GM18517 (cell line): ENCODE data around the gene TSPOAP1.

Experiments used
- ATAC-seq: cut with Tn5 transposase; IDR thresholded peaks from one replicate; pipeline ENCODE4 v1.9.1; 2021; ENCODE audit warnings: mild to moderate bottlenecking, moderate library complexity; ENCODE audit not compliant: unreplicated experiment

TSPOAP1 gene

DNA sequence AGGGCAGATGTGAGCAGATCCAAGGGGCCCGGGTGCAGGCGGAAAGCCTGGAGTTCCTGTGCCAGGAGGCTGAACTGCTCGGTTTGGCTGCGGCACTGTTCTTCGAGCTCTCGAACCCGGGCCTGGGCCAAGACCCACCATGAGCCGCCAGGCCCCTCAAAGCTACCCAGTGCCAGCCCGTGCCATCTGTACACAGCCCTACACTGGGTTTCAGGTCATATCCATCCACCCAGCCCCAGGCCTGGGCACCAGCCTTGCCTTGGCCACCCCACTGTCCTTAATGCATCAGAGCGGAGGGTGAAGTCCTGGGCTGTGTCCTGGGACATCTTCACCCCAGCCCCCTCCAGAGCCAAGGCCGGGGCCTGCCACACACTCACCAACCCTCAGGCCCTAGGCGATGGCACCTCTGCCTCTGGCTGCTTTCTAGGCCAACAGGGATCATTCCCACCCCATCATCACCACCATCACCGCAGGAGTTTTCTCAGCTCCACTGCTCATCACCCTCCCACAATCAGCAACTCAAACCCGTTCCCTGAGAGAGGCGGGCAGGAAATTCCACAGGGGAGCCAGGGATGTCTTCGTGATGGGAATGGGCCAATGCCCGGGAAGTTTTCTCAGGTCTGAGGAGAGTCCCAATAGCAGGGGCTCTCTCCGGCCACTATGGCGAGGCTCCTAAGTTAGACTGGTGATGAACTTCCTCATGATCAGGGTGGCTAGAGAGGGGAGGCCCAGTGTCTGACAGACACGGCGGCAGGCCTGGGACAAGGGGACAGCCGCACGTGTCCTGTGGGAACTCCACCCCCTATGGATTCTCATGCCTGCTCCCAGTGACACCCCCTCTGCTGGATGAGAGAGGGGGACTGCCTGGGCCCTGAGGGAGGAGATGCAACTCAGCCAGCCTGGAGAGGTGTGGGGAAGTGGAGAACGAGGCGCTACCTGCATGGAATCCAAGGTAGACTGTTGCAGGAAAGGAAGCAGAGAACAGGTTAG, 9.1 kb downstream of the TSPOAP1 start:
- ATAC-seq, result no peak

GRCh38 chr17:58318627-58319172, 9.9 kb downstream of the TSPOAP1 start:
- no peak for ATAC-seq

DNA sequence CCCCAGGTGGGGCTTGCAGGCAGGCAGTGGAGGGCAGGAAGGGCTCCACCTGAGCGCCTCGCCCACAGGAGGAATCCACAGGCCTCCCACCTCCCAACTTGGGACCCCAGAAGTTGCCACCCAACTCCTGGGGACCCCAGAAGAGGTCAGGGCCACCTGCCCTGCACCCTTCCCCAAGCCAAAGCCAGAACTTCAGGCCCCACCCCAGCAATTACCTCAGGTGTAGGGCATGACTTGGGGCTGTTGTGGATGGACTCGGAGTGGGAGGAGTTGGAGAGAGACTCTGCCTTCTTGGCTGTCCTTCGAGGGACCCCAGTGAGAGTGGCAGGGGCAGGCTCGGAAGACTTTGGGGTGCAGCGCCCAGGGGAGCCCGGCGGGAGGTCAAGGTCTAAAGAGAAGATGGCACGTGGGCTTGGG, 10.5 kb downstream of the TSPOAP1 start:
- no peak for ATAC-seq

DNA sequence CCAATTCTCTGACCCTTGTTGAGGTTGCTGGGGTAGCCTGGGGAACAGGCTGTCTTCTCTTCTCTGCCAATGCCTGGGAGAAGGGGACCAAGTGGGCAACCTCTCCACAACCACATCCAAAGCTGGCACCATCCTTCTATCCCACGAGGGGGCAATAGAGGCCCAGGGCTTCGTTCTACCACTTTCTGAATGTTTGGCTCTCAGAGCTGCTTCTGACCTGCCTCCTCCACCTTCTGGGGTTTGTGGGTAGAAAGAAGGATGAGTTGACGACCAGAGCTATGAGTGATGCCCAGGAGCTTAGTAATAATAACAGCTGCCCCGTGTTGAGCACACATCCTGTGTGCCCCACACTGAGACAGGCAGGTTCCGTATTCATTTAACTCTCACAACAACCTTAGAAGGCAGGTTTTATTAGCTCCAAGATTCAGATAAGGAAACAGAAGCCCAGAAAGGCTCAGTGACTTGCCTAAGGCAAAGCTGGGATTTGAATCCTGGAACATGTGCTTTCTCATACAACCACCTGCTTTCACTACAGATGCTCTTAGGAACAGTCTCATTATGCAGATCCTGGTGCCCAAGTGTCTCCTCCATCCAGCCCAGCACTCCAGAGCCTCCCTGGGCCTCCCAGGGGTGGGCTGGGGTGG, 11.1 kb downstream of the TSPOAP1 start:
- ATAC-seq, result peak; percentile 72

GRCh38 chr17:58316260-58316960, 12.2 kb downstream of the TSPOAP1 start:
- ATAC-seq, result no peak

GRCh38 chr17:58315750-58316149, 12.8 kb downstream of the TSPOAP1 start:
- no peak for ATAC-seq

- ATAC-seq, result no peak
Observed at GRCh38 chr17:58315281-58315711, 13.3 kb downstream of the TSPOAP1 start.

- no peak for ATAC-seq
Observed at GRCh38 chr17:58314706-58315015, 13.9 kb downstream of the TSPOAP1 start.

DNA sequence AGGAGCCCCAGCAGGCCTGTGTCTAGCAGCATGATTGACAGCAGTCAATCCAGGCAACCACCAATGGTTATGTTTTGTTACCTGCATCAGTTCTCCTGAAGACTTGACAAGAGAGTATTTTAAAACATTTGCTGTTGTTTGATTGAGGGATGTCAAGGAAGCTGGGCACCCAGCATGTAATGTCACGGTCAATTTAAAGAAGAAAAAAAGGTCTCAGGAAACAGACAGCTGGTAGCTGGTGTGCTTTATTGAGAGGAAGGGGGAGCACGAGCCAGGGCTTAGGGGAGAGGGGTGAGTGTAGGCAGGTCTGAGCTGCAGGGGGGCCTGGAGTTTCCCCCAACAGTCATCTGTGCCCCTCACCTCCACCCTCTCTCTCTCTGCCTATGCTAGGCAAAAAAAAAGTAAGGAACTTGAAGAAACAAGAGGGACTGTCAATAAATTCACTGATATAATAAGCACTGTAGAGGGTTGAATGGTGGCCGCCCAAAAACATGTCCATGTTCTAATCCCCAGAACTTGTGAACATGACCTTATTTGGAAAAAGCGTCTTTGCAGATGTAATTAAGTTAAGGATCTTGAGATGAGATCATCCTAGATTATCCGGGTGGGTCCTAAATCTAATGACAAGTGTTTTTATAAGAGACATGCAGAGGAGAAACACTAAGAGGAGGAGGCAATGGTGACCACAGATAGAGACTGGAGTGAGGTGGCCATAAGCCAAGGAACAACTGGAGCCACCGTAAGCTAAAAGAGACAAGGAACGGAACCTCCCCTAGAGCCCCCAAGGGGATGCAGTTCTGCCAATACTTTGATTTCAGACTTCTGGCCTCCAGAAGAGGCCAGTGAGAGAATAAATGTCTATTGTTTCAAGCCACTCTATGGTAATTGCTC, 14.5 kb downstream of the TSPOAP1 start:
- no peak for ATAC-seq

DNA sequence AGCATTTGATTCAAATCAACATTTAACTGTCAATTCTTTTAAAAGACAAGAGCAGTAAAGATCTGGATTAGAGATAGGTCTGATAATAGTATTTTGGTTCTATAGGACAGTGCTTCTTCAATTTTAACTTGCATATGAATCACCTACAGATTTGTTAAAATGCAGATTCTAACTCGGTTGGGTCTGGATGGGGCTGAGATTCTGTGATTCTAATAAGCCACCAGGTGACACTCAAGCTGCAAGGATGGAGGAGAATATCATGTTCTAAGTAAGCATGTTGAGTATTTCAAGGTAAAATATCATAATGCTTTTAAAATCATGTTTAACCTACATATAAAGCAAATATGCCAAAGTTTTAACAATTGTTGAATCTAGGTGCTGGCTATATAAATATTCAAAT, 15.8 kb downstream of the TSPOAP1 start:
- ATAC-seq, result no peak

DNA sequence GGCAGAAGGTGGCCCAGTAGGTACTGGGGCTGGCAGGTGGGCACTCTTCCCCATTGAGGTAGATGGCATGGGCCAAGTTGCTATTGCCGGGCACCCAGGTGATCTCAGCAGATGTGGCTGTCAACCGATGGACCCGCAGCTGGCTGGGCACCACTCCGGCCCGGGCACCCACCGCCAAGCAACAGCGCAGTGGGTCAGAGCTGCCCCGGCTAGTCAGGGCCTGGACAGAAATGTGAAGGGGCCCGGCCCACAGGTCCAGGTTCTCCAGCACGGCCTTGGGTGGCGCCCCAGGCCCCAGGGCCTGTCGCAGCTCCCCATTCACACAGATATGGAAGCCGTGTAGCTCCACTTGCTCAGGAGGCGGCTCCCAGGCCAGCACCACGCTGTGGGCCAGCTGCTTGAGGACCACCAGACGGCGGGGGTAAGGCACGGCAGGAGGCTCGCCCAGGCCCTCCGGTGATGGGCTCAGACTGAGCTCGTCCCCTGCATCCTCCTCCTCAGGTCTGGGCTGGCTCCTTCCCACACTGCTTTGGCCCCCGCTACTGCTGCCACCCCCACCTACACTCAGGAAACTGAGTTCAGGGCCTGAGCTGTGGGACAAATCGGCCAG, 16.5 kb downstream of the TSPOAP1 start:
- ATAC-seq, result no peak

GRCh38 chr17:58311429-58311894, 17.1 kb downstream of the TSPOAP1 start:
- no peak for ATAC-seq

- ATAC-seq, result no peak
Observed at GRCh38 chr17:58310511-58311428, 17.8 kb downstream of the TSPOAP1 start.

GRCh38 chr17:58309918-58310259, 18.7 kb downstream of the TSPOAP1 start:
- no peak for ATAC-seq

- no peak for ATAC-seq
Observed at GRCh38 chr17:58308985-58309917, 19.3 kb downstream of the TSPOAP1 start.

DNA sequence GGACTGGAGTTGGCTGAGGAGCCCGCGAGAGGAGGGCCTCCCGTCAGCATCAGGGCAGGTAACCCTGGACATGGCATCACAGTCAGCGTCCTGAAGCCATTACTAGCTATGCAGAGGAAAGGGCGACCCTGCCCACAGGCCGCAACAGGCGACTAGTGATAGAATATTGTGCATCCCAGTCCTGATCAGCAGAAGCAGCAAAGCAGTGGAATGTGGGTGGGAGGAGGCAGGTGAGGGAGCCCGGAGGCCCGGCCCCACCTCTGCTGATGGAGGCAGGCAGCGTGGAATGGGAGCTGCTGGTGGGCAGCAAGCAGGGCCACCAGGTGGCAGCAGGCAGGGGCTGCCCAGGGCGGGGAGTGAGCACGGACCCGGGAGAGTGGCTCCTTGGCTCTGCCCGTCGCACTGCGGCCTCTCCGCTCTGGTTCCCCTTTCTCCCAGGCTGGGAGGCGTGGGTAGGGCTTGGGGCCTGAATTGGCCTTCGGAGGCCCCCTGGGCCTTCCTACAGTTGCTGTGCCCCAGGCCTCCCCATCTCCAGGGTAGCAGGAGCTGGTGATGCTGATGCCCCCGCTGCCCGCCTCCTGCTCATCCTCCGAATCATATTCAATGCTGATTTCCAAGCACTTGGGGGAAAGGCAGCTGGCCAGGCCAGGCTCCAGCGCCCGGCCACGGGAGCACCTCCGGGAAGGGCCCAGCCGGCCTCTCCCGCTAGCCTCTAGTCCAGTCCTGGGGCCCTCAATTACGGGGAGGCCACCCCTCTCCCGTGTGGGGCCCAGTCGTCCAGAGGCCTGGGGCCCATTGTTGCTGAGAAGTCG, 20.2 kb downstream of the TSPOAP1 start:
- no peak for ATAC-seq
